Neutrophil (primary cell): Measurements from ENCODE around the gene TNNI3K.

Experiments
- H3K27ac ChIP-seq: fragments of 200-600 bp; sonication (generic); 2 replicates; pipeline ENCODE4 v1.5.1; 2016; ENCODE audit warnings: mild to moderate bottlenecking, moderate library complexity
- H3K27me3 ChIP-seq: fragments of 200-600 bp; sonication (generic); 2 replicates; pipeline ENCODE4 v1.6.0; 2016; ENCODE audit warnings: mild to moderate bottlenecking
- H3K36me3 ChIP-seq: fragments of 200-600 bp; sonication (generic); 2 replicates; pipeline ENCODE4 v1.5.1; 2017
- H3K4me1 ChIP-seq, 2 experiments: fragments of 200-600 bp in 1 of 2; sonication (generic) in 1 of 2; 1 replicate in 1 of 2; 2 replicates in 1 of 2; pipeline versions ENCODE4 v1.5.1 to v1.6.1; 2013 to 2016; ENCODE audit warnings: low read depth in 1 of 2, low read length in 1 of 2, mild to moderate bottlenecking in 1 of 2, moderate library complexity in 1 of 2; ENCODE audit not compliant: control insufficient read depth in 1 of 2, insufficient read depth in 1 of 2
- H3K4me3 ChIP-seq, 2 experiments: fragments of 200-600 bp in 1 of 2; sonication (generic) in 1 of 2; 1 replicate in 1 of 2; 2 replicates in 1 of 2; pipeline ENCODE4 v1.5.1; 2013 to 2016; ENCODE audit warnings: low read depth in 1 of 2, low read length in 1 of 2, mild to moderate bottlenecking in 1 of 2, moderate library complexity in 1 of 2
- H3K9me3 ChIP-seq: fragments of 200-600 bp; sonication (generic); 2 replicates; pipeline ENCODE4 v1.5.1; 2016
- TF ChIP-seq, protein P1 (sequence below): fragments of 200-600 bp; sonication (generic); IDR thresholded peaks from 2 replicates; pipeline ENCODE4 v1.5.1; 2016; ENCODE audit warnings: antibody characterized with exemption

Gene TNNI3K

GRCh38 chr1:74333244-74333643 lies 98.1 kb downstream of the TNNI3K start:
- Histone ChIP-seq H3K4me1 (no peaks in the 10 kb centered on the region), H3K27ac (no peak overlapping the region), H3K4me3 (no peak overlapping the region), H3K9me3 (no peaks in the 10 kb centered on the region), H3K27me3 (no peaks in the 10 kb centered on the region), H3K36me3 (no peaks in the 10 kb centered on the region)
- TF ChIP-seq, protein P1, sequence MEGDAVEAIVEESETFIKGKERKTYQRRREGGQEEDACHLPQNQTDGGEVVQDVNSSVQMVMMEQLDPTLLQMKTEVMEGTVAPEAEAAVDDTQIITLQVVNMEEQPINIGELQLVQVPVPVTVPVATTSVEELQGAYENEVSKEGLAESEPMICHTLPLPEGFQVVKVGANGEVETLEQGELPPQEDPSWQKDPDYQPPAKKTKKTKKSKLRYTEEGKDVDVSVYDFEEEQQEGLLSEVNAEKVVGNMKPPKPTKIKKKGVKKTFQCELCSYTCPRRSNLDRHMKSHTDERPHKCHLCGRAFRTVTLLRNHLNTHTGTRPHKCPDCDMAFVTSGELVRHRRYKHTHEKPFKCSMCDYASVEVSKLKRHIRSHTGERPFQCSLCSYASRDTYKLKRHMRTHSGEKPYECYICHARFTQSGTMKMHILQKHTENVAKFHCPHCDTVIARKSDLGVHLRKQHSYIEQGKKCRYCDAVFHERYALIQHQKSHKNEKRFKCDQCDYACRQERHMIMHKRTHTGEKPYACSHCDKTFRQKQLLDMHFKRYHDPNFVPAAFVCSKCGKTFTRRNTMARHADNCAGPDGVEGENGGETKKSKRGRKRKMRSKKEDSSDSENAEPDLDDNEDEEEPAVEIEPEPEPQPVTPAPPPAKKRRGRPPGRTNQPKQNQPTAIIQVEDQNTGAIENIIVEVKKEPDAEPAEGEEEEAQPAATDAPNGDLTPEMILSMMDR, result no peak

DNA sequence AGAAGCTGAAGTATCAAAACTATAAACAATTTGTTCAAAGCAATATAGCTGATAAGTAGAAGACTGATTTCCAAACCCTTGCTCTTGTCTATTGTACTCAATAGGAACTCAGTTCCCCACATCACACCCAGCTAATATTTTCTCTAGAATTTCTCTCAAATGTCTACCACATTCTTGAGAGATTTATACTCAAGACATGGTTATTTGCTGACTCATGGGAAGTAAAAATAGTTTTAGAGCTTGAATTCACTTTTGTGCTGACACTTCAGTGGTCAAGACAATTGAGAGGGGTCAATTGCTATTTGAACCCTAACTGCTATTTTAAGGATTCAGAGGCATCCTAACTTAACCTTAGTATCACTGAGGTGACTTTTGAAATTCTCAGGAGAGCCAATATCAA lies 99.0 kb downstream of the TNNI3K start:
- Histone ChIP-seq H3K4me1 (no peaks in the 10 kb centered on the region), H3K9me3 (no peaks in the 10 kb centered on the region), H3K27me3 (no peaks in the 10 kb centered on the region), H3K27ac (no peak overlapping the region), H3K36me3 (no peaks in the 10 kb centered on the region), H3K4me3 (no peak overlapping the region)
- TF ChIP-seq, protein P1, result no peak

DNA sequence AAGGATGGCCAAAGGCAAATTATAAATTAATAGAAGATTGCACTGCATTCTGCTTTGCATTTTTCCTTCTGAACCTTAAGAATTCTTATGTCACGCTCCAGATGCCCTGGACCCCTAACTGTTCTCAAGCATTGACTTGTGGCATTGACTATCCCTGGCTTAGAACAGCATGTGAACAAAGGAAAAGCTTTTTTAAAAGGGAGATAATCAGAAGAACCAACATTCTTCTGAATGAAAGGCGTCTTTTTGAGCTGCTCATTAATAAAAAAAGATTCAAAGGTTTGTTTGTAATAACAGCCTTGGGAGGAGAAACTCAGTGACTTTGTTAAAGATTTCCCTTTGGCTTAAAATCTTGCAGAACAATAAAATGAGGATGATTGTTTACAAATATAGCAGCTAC lies 105.5 kb downstream of the TNNI3K start:
- H3K27me3 ChIP-seq, result no peaks in the 10 kb centered on the region
- no peak overlapping the region for H3K27ac ChIP-seq
- no peaks in the 10 kb centered on the region for H3K4me1 ChIP-seq
- TF ChIP-seq, protein P1, result no peak
- H3K4me3 ChIP-seq, result no peak overlapping the region
- H3K9me3 ChIP-seq, result no peaks in the 10 kb centered on the region
- H3K36me3 ChIP-seq, result no peaks in the 10 kb centered on the region

- no peaks in the 10 kb centered on the region for H3K9me3 ChIP-seq
- H3K27ac ChIP-seq, result no peak overlapping the region
- no peaks in the 10 kb centered on the region for H3K27me3 ChIP-seq
- no peaks in the 10 kb centered on the region for H3K4me1 ChIP-seq
- H3K4me3 ChIP-seq, result no peak overlapping the region
- no peaks in the 10 kb centered on the region for H3K36me3 ChIP-seq
- TF ChIP-seq, protein P1, result no peak
Observed at GRCh38 chr1:74341702-74342339, 106.6 kb downstream of the TNNI3K start.

DNA sequence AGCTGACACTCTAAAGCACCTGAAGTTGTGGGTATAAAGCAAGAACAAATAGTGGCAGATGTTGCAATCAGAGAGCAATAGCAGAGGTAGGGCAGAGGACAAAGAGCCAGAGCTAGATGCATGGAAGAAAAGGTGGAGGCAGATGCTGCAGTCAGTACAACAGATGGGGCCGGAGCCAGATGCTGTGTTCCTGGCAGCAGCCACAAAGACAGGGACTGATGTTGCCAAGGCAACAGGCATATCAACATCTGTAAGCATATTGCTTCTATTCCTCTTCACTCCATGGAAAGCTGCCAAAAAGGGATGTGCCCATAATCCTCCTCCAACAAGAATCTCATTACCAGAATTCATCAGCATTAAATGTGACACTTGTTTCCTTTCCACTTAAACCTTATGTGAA lies 108.0 kb downstream of the TNNI3K start:
- Histone ChIP-seq H3K4me1 (no peaks in the 10 kb centered on the region), H3K9me3 (no peaks in the 10 kb centered on the region), H3K4me3 (no peak overlapping the region), H3K27me3 (no peaks in the 10 kb centered on the region), H3K36me3 (no peaks in the 10 kb centered on the region), H3K27ac (no peak overlapping the region)
- TF ChIP-seq, protein P1, result no peak
